Right lobe of liver (tissue), 6 donors: ENCODE data around the gene SMC2. TPM values are rescaled to one million over a fixed set of nuclear protein-coding genes. Genes with fewer than 3 reads are reported as not detected.

Source experiments
- ATAC-seq, 4 donors: fragments of 200-7000 bp; cut with Tn5 transposase; one replicate each; pipeline ENCODE4 v1.9.1; 2020; ENCODE audit warnings: mild to moderate bottlenecking in 4 of 4, moderate library complexity in 4 of 4
- DNase-seq, 3 donors: peaks; one replicate each; pipeline ENCODE4 v3.0.0-alpha.2; 2020
- H3K27ac ChIP-seq, 3 donors: fragments of 200-600 bp; one replicate each; pipeline ENCODE4 v1.8.0; 2022
- H3K27me3 ChIP-seq, 2 donors: fragments of 200-600 bp; one replicate each; pipeline ENCODE4 v1.8.0; 2022
- H3K36me3 ChIP-seq, 4 donors: fragments of 200-600 bp; sonication (generic) in 1 of 4; one replicate each; pipeline versions ENCODE4 v1.5.1 to v1.8.0; 2017 to 2022; ENCODE audit warnings: control low read depth in 1 of 4
- H3K4me1 ChIP-seq, 4 donors: fragments of 200-600 bp; sonication (generic) in 1 of 4; one replicate each; pipeline versions ENCODE4 v1.5.1 to v1.8.0; 2017 to 2022; ENCODE audit warnings: control low read depth in 1 of 4
- H3K4me3 ChIP-seq, 3 donors: fragments of 200-600 bp; one replicate each; pipeline ENCODE4 v1.8.0; 2022
- H3K9me3 ChIP-seq, 4 donors: fragments of 200-600 bp; sonication (generic) in 1 of 4; one replicate each; pipeline versions ENCODE4 v1.5.1 to v1.8.0; 2017 to 2022; ENCODE audit warnings: control low read depth in 1 of 4
- POLR2A ChIP-seq: fragments of 450-650 bp; IDR thresholded peaks from one replicate; pipeline ENCODE4 v1.6.1; 2017; ENCODE audit warnings: antibody characterized with exemption, mild to moderate bottlenecking
- WGBS: methylation state at CpG from one replicate; pipeline ENCODE4 v1.1.6; 2018; ENCODE audit warnings: low coverage, low lambda C conversion rate; ENCODE audit not compliant: insufficient coverage; ENCODE audit errors: missing lambda C conversion rate; 5-methylcytosine and 5-hydroxymethylcytosine counted together
- intact Hi-C, 2 donors: fragments of 100-400 bp; cut with DNase I; formaldehyde crosslinking; loops; one replicate each; pipeline versions ENCODE4 v1.11.2 to v1.14.1; 2022
- long read RNA-seq: library from polyadenylated mRNA; unstranded; transcript quantifications from one replicate; pipeline ENCODE4 v2.0.0, GENCODE V29; 2019
- total RNA-seq, 6 experiments: library from RNA; depleted of rRNA in 2 of 6; stranded (reverse); fragments of >200 nt in 2 of 6; fragmentation: NEBNext Ultra II Directional in 3 of 6; extraction: Animal tissue kit (Norgen Biotek cat#: 25700) in 3 of 6; gene quantifications; one replicate each; pipeline versions ENCODE4 v1.1.0 to v1.2.4, GENCODE V29; 2016 to 2023
- TF ChIP-seq, protein P1 (sequence below), 4 donors: fragments of 200-600 bp in 3 of 4; fragments of 450-650 bp in 1 of 4; IDR thresholded peaks; one replicate each; pipeline versions ENCODE4 v1.5.1 to v1.8.0; 2016 to 2022; ENCODE audit warnings: antibody characterized with exemption in 4 of 4, mild to moderate bottlenecking in 2 of 4
- donor health status: DM: no; HTN: yes; CAD: no.
- donor health status: DM: no; HTN: no; CAD: no.
- donor health status: DM: no; HTN: no; CAD: no.
- donor health status: DM: no; HTN: yes; CAD: no.
- donor health status: DM: no; HTN: yes; CAD: no.

SMC2 gene
- 1 to 10 TPM; 2.5 to 5.8 (median 3.6) TPM for total RNA-seq
- long read RNA-seq: 0 reads

GRCh38 chr9:104093647-104094533, at the start of gene SMC2:
Gene SMC2 (plus strand): TSS chr9:104094309. CDS start chr9:104095385, 1,076 bp downstream.
- ATAC-seq (peak; percentile 97 to 99 (median 98)), DNase-seq (peak; percentile 93 to 95 (median 95))
- intact Hi-C loops: no loop called here
- H3K4me3 ChIP-seq: peak within 1 kb of the TSS; percentile 57 to 62 (median 62)
- H3K27ac ChIP-seq: peak within 1 kb of the TSS; percentile 88 to 98 (median 95)
- H3K36me3 ChIP-seq: no peaks in the 10 kb centered on the region
- TF ChIP-seq, protein P1, sequence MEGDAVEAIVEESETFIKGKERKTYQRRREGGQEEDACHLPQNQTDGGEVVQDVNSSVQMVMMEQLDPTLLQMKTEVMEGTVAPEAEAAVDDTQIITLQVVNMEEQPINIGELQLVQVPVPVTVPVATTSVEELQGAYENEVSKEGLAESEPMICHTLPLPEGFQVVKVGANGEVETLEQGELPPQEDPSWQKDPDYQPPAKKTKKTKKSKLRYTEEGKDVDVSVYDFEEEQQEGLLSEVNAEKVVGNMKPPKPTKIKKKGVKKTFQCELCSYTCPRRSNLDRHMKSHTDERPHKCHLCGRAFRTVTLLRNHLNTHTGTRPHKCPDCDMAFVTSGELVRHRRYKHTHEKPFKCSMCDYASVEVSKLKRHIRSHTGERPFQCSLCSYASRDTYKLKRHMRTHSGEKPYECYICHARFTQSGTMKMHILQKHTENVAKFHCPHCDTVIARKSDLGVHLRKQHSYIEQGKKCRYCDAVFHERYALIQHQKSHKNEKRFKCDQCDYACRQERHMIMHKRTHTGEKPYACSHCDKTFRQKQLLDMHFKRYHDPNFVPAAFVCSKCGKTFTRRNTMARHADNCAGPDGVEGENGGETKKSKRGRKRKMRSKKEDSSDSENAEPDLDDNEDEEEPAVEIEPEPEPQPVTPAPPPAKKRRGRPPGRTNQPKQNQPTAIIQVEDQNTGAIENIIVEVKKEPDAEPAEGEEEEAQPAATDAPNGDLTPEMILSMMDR (IDR thresholded peaks at IDR 0.05): no peak
- peak; percentile 88 for TF ChIP-seq POLR2A
- no peaks in the 10 kb centered on the region for H3K9me3 ChIP-seq
- no peaks in the 10 kb centered on the region for H3K27me3 ChIP-seq
- WGBS: 0% methylated on average over 52 of the region's 58 CpGs
- H3K4me1 ChIP-seq: peaks cover 0 to 13% (median 4%) of the 10 kb centered on the region in 4 donors

- intact Hi-C loops: no loop called here
- Histone ChIP-seq H3K27ac (no peak overlapping the region), H3K27me3 (no peaks in the 10 kb centered on the region), H3K9me3 (no peaks in the 10 kb centered on the region), H3K4me3 (no peak overlapping the region), H3K4me1 (peaks cover 0 to 14% (median 0%) of the 10 kb centered on the region in 4 donors), H3K36me3 (no peaks in the 10 kb centered on the region)
- 83% methylated on average over 1 of the region's 1 CpG for WGBS
- DNase-seq (no peak), ATAC-seq (no peak)
- TF ChIP-seq POLR2A: no peak
- TF ChIP-seq, protein P1 (IDR thresholded peaks at IDR 0.05): no peak
Measured at GRCh38 chr9:104068546-104068945, 25.6 kb upstream of the SMC2 start.

GRCh38 chr9:104069288-104069687, 24.8 kb upstream of the SMC2 start:
- intact Hi-C loops: no loop called here
- H3K36me3 ChIP-seq: no peaks in the 10 kb centered on the region
- 80% methylated on average over 1 of the region's 1 CpG for WGBS
- no peak overlapping the region for H3K4me3 ChIP-seq
- TF ChIP-seq, protein P1 (IDR thresholded peaks at IDR 0.05): no peak
- no peak for TF ChIP-seq POLR2A
- no peaks in the 10 kb centered on the region for H3K9me3 ChIP-seq
- no peak overlapping the region for H3K27ac ChIP-seq
- no peaks in the 10 kb centered on the region for H3K27me3 ChIP-seq
- peaks cover 0 to 20% (median 0%) of the 10 kb centered on the region in 4 donors for H3K4me1 ChIP-seq
- DNase-seq (no peak), ATAC-seq (no peak)

DNA sequence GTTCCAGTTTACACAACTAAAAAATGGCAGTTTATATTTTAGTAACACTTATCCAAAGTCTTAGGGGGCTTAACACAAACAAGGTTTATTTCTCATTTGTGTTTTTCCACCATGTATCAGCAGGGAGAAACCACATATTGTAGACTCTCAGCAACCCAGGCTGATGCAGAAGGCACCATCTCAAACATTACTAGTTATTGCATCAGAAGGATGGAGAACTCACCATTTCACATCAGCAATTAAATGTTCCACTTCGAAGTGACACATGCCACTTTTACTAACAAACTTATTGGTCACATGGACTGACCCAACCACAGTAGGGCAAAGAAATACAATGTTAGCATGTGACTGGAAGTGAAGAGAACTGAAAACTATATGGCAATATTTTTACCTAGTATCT, 22.5 kb upstream of the SMC2 start:
- H3K27me3 ChIP-seq: no peaks in the 10 kb centered on the region
- 58% methylated on average over 1 of the region's 1 CpG for WGBS
- peaks cover 0 to 24% (median 0%) of the 10 kb centered on the region in 4 donors for H3K4me1 ChIP-seq
- H3K9me3 ChIP-seq: no peaks in the 10 kb centered on the region
- ATAC-seq (no peak), DNase-seq (no peak)
- H3K27ac ChIP-seq: no peak overlapping the region
- intact Hi-C loops: no loop called here
- no peak for TF ChIP-seq POLR2A
- TF ChIP-seq, protein P1 (IDR thresholded peaks at IDR 0.05): no peak
- no peaks in the 10 kb centered on the region for H3K36me3 ChIP-seq
- H3K4me3 ChIP-seq: no peak overlapping the region
